ENCODE results near the gene VAMP4.

- TF ChIP-seq CTCF (IDR thresholded peaks at IDR 0.05) (no peak), EP300 (IDR thresholded peaks at IDR 0.05; ENCODE audit: low read depth) (no peak), POLR2A (IDR thresholded peaks at IDR 0.05) (no peak), POLR2AphosphoS5 (IDR thresholded peaks at IDR 0.05) (no peak)
Observed at GRCh38 chr1:171653796-171654195, 88.1 kb downstream of the VAMP4 start.

Data from transverse colon (tissue), 4 donors.